HepG2 (cell line): Measurements from ENCODE around the gene SGCE. TPM values are rescaled to one million over a fixed set of nuclear protein-coding genes. Genes with fewer than 3 reads are reported as not detected.

ENCODE experiments used
- BORCS8-MEF2B ChIP-seq: sonication (generic); formaldehyde crosslinking; IDR thresholded peaks from 2 replicates; pipeline ENCODE4 v1.8.0; 2022; ENCODE audit warnings: mild to moderate bottlenecking, missing genetic modification reagents
- BRF2 ChIP-seq: sonication (generic); formaldehyde crosslinking; IDR thresholded peaks from 2 replicates; pipeline ENCODE4 v1.8.1; 2022; ENCODE audit warnings: mild to moderate bottlenecking, missing genetic modification reagents
- CTCF ChIP-seq: sonication (generic); formaldehyde crosslinking; IDR thresholded peaks from 2 replicates; pipeline ENCODE4 v1.5.0; 2020; ENCODE audit warnings: mild to moderate bottlenecking, missing genetic modification reagents, moderate library complexity
- HOXA3 ChIP-seq: sonication (generic); formaldehyde crosslinking; IDR thresholded peaks from 2 replicates; pipeline ENCODE4 v1.5.0; 2020; ENCODE audit warnings: missing genetic modification reagents
- KDM6A ChIP-seq: IDR thresholded peaks from 2 replicates; pipeline ENCODE4 v1.6.1; 2016; ENCODE audit warnings: low read depth
- KLF13 ChIP-seq: sonication (generic); formaldehyde crosslinking; IDR thresholded peaks from 2 replicates; pipeline ENCODE4 v1.4.0; 2020; ENCODE audit warnings: mild to moderate bottlenecking, missing genetic modification reagents
- MED1 ChIP-seq: sonication (generic); formaldehyde crosslinking; IDR thresholded peaks from 2 replicates; pipeline ENCODE4 v1.4.0; 2020; ENCODE audit warnings: missing genetic modification reagents
- MIER3 ChIP-seq: IDR thresholded peaks from 2 replicates; pipeline ENCODE4 v1.6.1; 2016; ENCODE audit warnings: missing compliant biosample characterization, borderline replicate concordance
- MTA1 ChIP-seq: sonication (generic); formaldehyde crosslinking; IDR thresholded peaks from 2 replicates; pipeline ENCODE4 v1.4.0; 2020; ENCODE audit warnings: missing genetic modification reagents, mild to moderate bottlenecking, borderline replicate concordance
- NFAT5 ChIP-seq: sonication (generic); formaldehyde crosslinking; IDR thresholded peaks from 2 replicates; pipeline ENCODE4 v1.4.0; 2020; ENCODE audit warnings: missing genetic modification reagents
- POLR2A ChIP-seq, 2 experiments: IDR thresholded peaks; 2 replicates each; pipeline ENCODE4 v1.6.1; 2011; ENCODE audit warnings: low read depth in 2 of 2, low read length in 2 of 2, mild to moderate bottlenecking in 1 of 2, moderate library complexity in 1 of 2; ENCODE audit not compliant: insufficient read depth in 1 of 2
- POLR2AphosphoS5 ChIP-seq: IDR thresholded peaks from 2 replicates; pipeline ENCODE4 v1.6.1; 2012; ENCODE audit warnings: low read depth, low read length
- SNAPC5 ChIP-seq: sonication (generic); formaldehyde crosslinking; IDR thresholded peaks from 2 replicates; pipeline ENCODE4 v1.8.1; 2023; ENCODE audit warnings: mild to moderate bottlenecking, missing genetic modification reagents, borderline replicate concordance
- SOX6 ChIP-seq, 2 experiments: fragments of 450-650 bp in 1 of 2; sonication (generic) in 1 of 2; formaldehyde crosslinking in 1 of 2; IDR thresholded peaks; 2 replicates each; pipeline versions ENCODE4 v1.4.0 to v1.6.1; 2017 to 2020; ENCODE audit warnings: antibody characterized with exemption in 1 of 2, mild to moderate bottlenecking in 1 of 2, missing genetic modification reagents in 1 of 2
- ZNF619 ChIP-seq: sonication (generic); formaldehyde crosslinking; IDR thresholded peaks from 2 replicates; pipeline ENCODE4 v1.4.0; 2020; ENCODE audit warnings: mild to moderate bottlenecking, missing genetic modification reagents
- ZSCAN9 ChIP-seq: IDR thresholded peaks from 2 replicates; pipeline ENCODE4 v1.6.1; 2016; ENCODE audit warnings: borderline replicate concordance
- polyA plus RNA-seq, 8 experiments: library from polyadenylated mRNA; depleted of rRNA in 3 of 8; stranded (reverse) in 7 of 8; unstranded in 1 of 8; fragments of >200 nt; fragmentation: Illumina TruSeq in 4 of 8; extraction: Trizol in 4 of 8; gene quantifications; 2 replicates each; pipeline versions ENCODE4 v1.2.1 to v1.2.3, GENCODE V29; 2011 to 2016; ENCODE audit warnings: low read depth in 4 of 8, missing spikeins in 1 of 8, mixed read lengths in 1 of 8; ENCODE audit not compliant: insufficient read depth in 1 of 8
- total RNA-seq, 5 experiments: library from RNA; depleted of rRNA; stranded (reverse); fragments of >200 nt; fragmentation: Illumina TruSeq; extraction: Trizol; gene quantifications; 2 replicates each; pipeline ENCODE4 v1.2.3, GENCODE V29; 2016; ENCODE audit warnings: low read depth in 1 of 5

The SGCE gene
- total and polyA plus RNA-seq, 2 of the 13 experiments (the other 11 are each of a cell fraction or from before 2014, with no cell fraction given) = 52.3 to 71.1 TPM

- TF ChIP-seq CTCF (CRISPR knock-in tag) (peak; percentile 65), NFAT5 (peak; percentile 48; the same call in 1 of the 2 replicates), MIER3 (peak; percentile 58; the same call in 1 of the 2 replicates), BORCS8-MEF2B (CRISPR knock-in tag) (0 out of 2 replicates have a peak, but pooled peaks have one; percentile 4), ZSCAN9 (CRISPR knock-in tag) (0 out of 2 replicates have a peak, but pooled peaks have one; percentile 50), SOX6 (IDR thresholded peaks at IDR 0.05) (no peak), SOX6 (CRISPR knock-in tag; IDR thresholded peaks at IDR 0.05) (no peak; the same call in none of the 2 replicates), ZNF619 (no peak), MTA1 (CRISPR knock-in tag) (peak; percentile 51; the same call in 1 of the 2 replicates), KDM6A (CRISPR knock-in tag) (no peak), BRF2 (CRISPR knock-in tag) (peak; percentile 46; the same call in 1 of the 2 replicates), KLF13 (CRISPR knock-in tag) (no peak), SNAPC5 (peak; percentile 51; the same call in 1 of the 2 replicates), HOXA3 (peak; percentile 48; the same call in 1 of the 2 replicates), POLR2AphosphoS5 (peak; percentile 96), POLR2A (IDR thresholded peaks at IDR 0.05; ENCODE audit: insufficient read depth in 1 of 2, low read depth in 2 of 2, low read length in 2 of 2) (peak; percentile 96 to 98), MED1 (CRISPR knock-in tag) (peak; percentile 55)
Measured at GRCh38 chr7:94655848-94656657, at the start of gene SGCE (continued).
